MM.1S (cell line): ENCODE measurements around the gene ZIC5.

ENCODE experiments used
- EZH2 ChIP-seq: fragments of 300-600 bp; sonication (generic); optimal IDR thresholded peaks from 2 replicates; pipeline ENCODE3; 2017; ENCODE audit warnings: low read depth, mild to moderate bottlenecking, antibody characterized with exemption, low read length, mixed read lengths
- EZH2phosphoT487 ChIP-seq: fragments of 300-600 bp; sonication (generic); IDR thresholded peaks from 2 replicates; pipeline ENCODE4 v1.6.1; 2018; ENCODE audit warnings: antibody characterized with exemption, low read length
- TF ChIP-seq, protein P1 (sequence below): fragments of 300-600 bp; sonication (generic); IDR thresholded peaks from 2 replicates; pipeline ENCODE4 v1.5.1; 2016; ENCODE audit warnings: antibody characterized with exemption, low read length, mixed read lengths

DNA sequence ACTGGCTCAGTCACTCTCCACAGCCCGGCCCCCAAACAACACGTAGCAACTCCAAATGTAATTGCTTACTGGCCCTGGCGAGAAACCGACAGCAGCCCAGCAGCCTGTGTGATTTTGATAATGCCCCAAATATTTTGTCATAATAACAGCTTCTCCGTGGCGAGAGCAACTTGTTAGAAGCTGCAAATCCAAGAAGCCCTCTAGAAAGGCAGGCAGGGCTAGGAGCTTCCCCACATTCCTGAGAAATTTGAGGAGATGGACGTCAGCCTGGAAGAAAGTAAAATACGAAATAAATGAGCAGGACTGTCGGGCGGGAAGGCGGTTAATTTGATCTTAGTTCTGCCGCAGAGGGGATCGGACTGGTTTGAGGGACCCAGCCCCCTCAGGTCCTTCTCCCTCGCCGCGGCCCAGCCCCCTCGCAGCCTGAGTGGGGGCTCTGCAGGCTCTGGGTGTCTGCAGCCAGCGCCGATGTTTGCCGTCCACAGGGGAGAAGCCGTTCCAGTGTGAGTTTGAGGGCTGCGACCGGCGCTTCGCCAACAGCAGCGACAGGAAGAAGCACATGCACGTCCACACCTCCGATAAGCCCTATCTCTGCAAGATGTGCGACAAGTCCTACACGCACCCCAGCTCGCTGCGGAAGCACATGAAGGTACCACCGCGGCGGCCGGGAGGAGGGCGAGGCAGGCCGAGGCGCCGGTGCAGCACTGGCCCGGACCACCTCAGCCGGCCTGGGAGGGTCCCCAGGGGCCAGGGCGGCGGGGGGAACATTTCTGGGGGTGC is 13.1 kb upstream of the ZIC5 start:
- TF ChIP-seq, protein P1, sequence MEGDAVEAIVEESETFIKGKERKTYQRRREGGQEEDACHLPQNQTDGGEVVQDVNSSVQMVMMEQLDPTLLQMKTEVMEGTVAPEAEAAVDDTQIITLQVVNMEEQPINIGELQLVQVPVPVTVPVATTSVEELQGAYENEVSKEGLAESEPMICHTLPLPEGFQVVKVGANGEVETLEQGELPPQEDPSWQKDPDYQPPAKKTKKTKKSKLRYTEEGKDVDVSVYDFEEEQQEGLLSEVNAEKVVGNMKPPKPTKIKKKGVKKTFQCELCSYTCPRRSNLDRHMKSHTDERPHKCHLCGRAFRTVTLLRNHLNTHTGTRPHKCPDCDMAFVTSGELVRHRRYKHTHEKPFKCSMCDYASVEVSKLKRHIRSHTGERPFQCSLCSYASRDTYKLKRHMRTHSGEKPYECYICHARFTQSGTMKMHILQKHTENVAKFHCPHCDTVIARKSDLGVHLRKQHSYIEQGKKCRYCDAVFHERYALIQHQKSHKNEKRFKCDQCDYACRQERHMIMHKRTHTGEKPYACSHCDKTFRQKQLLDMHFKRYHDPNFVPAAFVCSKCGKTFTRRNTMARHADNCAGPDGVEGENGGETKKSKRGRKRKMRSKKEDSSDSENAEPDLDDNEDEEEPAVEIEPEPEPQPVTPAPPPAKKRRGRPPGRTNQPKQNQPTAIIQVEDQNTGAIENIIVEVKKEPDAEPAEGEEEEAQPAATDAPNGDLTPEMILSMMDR, result no peak
- no peak for TF ChIP-seq EZH2
- TF ChIP-seq EZH2phosphoT487, result no peak
